Stimulated activated CD8-positive, alpha-beta memory T cell treated with anti-CD3 and anti-CD28 coated beads, Interleukin-2, amount 100 ng/mL, for 1 hour (primary cell): ENCODE results near the gene MAP3K14.
A peak's percentile ranks its signal among the peaks of the same experiment; 100 is the strongest.

Source experiments
- DNase-seq, 2 donors: peaks; one replicate each; pipeline ENCODE4 v3.0.0-alpha.2; 2020; ENCODE audit warnings: low read depth in 2 of 2

The MAP3K14 gene

DNA sequence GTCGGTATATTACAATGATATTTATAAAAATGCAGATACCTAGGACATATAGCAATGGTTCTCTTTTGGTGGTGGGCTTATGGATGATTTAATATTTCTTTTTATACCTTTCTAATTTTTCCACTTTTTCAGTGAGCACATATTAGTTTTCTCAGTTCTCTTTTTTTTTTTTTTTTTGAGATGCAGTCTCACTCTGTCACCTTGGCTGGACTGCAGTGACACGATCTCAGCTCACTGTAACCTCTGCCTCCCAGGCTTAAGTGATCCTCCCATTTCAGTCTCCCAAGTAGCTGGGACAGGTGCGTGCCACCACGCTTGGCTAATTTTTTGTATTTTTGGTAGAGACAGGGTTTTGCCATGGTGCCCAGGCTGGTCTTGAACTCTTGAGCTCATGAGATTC is 15.1 kb downstream of the MAP3K14 start:
- no peak for DNase-seq

DNA sequence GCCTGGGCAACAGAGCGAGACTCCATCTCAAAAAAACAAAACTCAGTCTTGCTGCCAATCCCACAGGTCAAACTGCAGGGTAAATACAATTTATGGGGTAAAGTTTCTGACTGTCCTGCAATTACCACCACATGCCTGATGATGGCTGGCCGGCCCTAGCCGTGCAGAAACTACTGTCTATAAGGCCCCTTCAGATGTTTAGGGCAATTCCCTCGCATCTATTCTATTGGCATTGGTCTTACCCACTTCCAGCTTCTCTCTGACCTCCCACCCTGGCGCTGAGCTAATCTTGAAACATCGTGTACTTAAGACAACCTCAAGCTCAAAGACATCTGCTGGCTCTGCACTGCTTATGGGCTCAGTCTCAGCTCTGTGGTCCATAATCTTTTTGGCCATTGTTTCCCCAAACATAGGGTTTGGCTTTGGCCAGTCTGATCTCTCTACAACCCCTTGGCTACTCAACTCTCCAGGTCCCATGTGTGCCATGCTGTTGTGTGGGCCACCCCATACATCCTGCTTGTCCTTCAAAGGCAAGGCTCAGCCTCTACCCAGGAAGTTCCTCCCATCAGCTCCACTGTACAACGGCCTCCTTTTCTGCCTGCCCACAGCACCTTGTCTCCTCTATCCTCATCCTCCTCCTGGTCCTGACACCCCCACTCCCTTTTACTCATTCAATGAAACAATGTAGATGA is 16.6 kb downstream of the MAP3K14 start:
- no peak for DNase-seq

DNA sequence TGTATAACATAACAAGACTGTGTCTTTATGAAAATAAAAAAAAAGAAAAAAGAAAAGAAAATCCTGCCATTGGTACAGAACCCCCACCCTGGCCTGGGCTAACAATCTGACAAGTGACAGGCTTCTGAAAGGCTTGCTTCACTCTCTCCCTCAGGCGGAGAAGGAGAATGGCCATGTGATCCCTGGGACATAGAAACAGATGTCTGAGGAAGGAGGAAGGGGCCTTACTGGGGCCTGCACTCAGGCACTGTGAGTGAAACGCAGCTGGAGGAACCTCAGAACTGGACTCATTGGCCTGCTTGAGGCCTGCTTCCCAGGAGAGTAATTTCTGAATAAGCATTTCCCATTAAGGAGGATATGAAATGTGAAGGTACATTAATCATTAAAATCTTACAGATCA is 17.5 kb downstream of the MAP3K14 start:
- DNase-seq: no peak

DNA sequence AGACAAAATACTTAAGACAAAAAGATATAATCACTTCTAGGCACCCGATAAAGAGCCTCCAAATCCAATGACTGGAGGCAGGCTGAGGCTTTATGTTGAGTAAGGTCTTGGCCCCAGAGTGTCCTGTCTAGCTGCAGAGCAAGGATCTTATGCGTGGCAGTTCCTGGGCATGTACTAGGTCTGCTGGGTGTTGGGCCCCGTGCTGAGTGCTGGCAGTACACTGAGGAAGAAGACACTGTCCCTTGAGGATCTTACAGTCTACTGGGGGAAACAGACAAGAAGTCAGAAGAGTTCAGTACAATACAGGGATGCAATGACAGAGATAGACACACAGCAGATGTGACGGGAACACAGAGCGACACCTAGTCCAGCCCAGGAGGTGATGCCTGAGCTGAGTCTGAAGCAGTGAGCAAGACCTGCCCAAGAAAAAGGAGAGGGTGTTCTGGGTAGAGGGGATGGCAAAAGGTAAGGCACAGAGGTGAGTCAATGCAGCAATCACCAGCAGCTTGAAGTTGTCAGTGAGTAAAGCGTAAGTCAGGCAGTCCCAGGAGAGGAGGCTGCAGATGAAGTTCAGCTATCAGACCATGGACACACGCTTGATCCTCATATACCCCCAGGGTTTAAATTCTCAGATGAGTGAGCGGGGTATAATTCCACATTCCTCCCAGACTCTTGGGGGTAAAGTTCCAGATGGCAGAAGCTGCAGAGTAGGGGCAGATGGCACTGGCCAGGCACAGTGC is 18.1 kb downstream of the MAP3K14 start:
- no peak for DNase-seq

DNA sequence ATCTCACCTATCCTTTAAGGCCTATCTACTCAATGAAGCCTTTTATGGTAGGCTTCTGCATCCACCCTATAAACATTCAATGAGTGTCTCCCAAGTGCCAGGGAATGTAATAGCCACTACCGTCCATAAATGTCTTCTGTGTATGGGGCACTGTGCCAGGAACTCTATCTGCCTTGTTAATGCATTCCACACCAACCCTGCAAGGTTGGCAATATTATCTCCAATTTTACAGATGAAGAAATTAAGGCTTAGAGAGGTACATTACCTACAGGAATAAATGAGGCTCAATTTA is 20.0 kb downstream of the MAP3K14 start:
- DNase-seq: no peak

DNA sequence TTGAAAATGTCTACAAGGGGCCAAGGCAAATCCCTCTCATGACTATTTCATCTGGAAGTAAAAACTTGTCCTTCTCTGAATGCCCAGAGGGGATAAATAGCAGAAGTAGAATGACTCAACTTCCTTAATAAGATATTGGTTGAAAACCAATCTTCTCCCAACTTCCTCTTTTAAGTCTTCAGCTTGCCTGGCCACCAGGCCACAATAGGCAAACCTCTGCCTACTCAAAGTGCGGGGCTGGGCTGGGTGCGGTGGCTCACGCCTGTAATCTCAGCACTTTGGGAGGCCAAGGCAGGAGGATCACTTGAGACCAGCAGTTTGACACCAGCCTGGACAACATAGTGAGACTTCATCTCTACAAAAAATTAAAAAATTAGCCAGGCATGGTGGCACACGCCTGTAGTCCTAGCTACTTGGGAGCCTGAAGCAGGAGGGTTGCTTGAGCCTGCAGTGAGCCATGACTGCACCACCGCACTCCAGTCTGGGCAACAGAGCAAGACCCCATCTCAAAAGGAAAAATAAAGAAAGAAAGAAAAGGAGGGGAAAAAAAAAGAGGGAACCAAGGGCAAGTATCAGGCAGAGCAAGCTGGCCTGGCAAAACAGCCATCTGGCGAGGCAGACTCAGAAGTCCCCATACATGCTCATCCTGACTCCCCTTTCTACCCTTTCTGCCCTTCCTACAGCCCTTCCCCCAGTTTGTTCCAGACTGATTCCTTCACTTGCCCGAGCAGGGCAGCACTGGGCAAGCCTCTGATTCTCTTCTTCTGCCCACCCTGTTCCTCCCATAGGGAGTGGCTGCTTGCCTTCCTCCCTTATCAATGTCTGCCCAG is 20.6 kb downstream of the MAP3K14 start:
- DNase-seq: no peak

DNA sequence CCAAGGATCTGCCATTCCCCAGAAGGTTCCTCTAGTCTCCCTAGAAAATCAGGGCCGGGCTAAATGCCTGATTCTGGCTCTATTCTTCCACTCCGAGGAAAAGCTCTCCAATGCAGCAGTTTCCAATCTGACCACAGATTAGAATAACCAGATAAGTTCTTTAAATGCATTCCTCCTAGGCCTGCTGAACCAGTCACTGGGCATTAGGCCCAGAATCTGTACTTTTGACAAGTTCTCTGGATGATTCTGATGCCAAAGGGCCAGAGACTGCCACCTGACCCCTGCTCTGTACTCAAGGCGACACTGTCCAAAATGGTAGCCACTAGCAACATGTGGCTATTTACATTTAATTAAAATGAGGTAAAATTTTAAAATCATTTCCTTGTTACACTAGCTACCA is 22.3 kb downstream of the MAP3K14 start:
- DNase-seq: no peak

DNA sequence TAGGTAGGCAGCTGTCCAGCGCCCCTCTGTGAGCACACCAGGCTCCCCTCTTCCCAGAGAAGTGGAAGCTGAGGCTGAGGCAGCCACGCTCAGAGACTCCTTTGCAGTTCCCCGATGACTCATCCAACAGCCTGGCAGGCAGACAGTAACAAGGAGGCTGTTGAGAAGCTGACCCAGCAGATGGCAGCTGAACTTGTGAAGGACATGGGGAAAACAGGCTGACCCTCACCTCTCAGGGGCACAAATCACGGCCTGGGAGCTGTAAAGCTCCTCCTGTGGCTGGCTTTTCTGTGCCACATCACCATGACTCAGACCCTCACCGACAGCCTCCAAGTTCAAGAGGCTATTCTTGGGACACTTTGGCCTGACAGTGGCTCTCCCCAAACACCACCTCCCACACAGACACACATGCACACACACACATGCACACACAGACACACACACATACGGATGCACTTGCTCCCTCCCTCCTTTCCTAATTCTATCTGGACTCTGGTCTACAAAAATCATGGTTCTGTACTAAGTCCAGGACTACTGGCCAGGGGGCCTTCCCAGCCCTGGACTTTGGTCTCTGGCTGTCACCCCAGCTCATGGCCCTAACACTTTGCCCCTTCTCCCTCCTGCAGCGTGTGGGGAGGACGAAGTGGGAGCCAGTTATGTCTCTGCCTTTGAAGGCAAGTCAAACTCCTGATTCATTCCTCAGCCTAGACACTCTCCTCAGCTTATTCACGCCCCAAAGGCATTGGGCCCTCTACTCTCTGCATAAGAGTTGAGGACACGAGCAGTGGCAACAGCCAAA is 23.2 kb downstream of the MAP3K14 start:
- no peak for DNase-seq

DNA sequence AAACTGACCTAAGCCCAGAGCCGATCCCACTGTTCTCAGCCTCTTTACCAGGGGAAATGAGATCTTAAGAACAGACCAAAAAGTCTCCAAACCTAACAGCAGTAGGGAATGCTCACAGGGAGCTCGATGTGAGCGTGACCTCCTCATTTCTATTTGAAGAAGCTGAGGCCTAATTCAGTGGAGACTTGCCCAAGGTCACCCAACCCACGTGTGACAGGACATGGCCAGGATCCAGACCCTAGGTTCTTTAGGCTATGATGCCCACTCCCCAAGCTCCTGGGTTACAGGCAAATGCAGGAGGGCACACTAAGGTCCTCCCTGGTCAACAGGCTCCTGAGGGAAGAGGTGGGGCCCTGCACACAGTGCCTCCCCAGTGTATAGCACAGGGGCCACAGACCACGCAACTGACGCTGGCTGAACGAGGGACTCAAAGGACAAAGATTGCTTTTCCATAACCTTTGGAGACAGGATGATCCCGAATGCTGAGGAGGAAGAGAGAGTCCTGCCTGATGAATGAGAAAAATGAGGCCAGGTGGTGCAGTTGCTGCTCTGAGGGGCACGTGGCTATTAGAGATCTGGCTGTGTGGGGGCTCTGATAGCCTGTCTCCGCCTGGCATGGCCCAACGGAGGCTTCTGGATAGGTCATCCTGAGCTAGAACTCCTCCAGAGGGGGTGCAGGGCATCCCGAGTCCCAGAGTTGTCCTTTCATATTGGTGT is 24.0 kb downstream of the MAP3K14 start:
- DNase-seq: no peak

DNA sequence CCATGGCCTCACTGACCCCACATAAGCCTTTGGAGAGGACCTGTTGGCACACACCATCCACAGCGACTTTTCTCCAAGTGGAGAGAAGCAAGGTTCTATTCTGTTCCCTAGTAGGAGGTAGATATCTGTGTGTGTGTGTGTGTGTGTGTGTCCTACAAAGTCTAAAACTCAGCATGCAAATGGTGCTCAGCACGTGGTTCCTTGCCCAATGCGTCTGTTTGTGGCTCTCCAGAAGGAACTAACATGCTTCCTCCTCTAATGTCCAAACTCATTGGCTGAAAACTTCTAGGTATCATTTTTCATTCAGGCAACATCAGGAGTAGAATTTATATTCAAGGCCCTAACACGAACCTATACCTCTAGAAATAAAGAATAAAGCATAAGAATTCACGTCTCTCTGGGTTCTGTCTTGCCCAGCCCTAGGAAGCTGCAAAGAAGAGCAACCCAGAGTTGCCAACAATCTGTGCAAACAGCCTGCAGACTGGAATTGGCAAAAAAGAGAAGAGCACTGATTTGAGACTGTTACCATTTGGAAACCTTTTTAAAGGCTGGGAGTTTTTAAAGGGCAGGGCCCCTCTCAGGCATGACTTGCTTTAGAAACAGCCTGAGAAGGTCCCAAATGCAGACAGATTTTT is 25.5 kb downstream of the MAP3K14 start:
- no peak for DNase-seq

DNA sequence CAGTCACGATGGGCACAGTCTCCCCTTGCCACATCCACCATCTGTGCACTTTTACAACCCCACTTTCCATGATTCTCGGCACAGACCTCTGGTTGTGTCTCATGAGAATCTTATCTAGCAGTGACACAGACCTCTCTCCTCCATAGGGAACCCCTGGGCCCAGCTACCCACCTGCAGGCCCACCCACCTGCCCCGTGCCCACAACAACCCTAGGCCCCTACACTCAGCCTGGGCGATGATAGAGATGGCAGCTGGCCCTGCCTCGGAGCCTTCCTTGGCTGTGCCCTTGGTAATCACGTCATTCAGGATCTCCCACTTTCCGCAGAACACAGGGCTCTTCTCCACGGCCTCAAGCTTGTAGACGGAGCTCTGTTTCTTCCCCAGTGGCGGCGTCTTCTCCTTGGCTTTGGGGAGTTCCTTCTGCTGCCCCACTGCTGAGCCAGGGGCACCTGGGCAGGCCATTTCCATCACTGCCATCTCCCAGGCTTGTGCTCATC is 26.5 kb downstream of the MAP3K14 start:
- DNase-seq: no peak

DNA sequence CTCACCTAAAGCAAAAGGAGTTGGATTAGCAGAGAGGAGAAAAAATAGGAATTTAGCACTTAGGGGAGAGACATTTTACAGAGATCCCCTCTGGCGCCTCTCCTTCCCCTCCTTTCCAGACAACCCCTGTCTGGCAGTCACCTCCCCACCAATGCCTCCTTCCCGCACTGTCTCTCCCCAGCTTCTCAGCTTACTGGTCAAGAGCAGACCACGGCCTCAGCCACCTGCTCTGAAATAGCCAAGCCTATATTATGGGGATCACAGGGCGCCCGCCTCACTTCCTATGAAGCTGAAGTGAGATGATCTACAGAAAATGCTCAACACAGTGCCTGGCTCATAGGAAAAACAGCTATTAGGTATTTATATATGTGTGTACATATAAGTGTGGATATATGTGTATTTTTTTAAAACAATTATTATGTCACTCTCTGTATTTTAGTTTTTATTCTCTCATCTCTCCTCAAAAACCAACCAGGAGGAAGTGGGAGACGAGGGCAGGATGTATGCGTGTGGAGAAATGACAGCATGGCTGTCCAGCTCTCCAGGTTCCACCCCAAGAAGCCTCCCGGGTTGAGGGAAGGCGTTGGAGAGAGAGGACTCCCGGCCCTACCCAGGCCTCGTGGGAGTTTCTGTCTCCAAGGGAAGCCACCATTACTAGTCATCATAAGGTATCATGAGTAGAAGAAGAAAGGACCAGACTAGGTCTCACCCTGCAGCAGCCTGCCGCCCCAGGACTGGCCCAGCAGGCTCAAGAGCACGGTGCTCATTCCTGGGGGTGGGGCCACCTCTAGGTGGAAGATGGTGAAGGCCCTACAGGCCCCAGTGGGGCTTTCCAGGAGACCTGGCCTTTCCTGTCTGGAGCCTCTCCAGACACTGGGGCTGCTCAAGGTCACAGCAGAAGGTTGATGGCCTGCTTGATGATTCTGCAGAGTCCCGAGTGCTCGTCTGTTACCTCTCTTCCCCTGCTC is 27.2 kb downstream of the MAP3K14 start:
- DNase-seq: no peak

DNA sequence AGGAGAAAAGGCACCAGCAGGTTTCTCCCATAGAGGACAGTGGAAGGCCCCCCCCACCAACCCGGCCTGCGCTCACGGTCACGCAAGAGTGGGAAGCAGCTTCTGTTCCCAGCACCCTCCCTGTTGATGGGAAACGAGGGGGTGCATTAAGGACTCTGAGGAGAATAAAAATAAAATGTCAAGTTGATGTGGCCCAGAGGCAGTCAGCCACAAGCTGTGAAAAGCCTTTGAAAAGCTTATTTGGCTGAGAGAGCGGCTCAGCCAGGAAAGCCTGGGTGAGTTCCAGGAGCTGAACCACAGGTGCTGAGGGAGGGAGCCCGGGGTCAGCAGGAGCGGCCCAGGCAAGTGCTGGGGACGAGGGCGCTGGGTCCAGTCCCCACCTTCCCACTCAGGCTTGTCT is 28.0 kb downstream of the MAP3K14 start:
- DNase-seq: no peak

DNA sequence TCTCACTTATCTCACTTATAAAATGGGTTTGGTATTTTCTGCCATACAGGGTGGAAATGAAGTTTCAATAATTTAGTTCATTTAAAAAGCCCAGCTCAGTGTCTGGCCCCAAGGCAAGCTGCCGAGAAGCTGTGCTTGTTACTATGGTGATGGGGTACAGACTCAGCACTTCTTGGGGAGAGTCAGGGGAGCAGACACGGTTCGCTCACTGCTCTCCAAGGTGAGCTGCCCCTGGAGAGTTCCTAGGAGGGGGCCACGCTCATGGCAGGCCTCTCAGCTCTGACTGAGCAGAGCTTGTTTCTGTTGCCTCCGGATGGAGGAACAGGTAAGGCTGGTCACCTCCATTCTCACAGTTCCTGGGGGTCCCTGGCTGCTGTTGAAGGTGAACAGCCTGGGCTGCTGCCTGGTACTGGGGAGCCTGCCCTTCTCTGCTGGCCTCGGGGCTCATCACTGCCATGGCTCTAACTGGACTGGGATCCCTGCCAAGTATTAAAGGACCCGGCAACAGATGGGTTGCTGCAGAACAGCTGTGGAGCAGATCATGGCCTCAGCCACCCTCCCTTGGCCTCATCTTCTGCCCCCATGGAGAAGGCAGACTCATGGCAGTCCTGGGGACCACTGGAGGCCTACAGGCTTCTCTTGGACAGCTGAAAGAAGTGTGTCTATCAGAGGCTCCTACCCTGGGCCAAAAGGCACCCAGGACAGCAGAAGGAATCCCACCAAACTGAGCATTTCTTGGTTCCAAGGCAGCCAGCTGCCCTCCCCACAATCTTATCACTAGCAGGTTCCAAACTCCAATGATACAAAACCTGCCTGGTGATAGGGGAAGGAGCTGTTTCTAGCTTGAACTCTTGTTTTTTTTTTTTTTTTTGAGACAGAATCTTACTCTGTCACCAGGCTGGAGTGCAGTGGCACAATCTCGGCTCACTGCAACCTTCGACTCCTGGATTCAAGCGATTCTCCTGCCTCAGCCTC is 29.0 kb downstream of the MAP3K14 start:
- DNase-seq: no peak

DNA sequence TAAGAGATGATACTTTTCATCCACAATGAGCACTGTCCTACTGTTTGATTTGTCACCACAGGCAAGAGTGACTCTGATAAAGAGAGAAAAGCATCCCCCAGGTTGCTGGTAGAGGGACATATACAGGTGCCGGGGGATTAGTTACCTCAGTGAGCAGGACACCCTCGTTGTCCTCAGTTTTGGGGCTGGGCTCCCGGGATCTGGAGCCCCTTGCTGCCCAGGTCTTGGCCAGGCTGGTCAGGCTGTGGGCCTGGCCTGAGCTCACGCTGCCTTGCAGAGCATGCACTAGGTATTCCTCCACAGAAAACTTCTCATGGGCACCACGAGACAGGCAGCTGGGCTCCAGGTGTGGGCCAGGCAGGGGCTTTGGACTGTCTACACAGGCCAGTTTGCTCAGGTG is 30.5 kb downstream of the MAP3K14 start:
- DNase-seq: no peak

DNA sequence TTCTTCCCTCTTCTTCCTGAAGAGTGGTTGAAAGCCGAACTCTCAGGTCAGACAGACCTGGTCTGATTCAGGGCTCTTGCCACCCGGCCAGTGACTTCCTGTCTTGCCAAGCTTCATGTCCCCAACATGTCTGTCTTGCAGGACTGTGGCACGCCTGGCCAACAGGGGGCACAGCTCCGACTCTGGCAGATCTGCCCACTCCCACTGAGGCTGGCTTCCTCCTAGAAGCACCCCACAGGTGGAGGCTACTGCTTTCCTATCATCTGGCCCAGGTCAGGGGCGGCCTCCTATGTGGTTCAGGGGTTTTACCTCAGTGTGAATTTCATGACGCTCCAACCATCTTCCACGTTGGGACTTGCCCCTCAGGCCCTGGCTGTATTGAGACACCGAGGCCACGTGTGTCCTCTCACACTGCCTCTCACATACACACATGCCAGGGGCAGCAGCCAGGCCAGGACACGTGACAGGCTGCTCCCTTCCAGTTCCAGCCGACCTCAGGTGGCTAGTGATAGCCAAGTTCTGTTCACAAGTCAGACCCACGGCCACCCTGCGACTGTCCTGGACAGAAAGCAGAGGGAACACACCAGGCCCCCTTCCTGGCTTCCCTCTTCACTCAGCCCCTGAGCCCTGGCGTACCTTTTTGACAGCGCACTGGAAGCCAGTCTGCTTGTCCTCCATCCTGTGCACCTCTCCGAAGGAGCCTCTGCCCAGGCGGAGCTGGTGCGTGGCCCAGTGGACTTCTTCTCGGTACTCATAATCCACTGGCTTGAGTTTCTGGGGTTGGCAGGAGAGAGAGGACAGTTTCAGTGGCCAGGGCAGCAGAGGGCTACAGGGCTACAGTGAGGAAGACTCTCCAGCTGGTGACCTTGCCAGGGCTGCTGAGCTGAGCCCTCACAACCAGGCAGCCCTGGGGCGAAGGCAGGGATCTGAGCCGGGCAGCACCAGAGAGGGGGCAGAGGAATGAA is 32.4 kb downstream of the MAP3K14 start:
- DNase-seq: peak in 1 of 2 donors; percentile 17

DNA sequence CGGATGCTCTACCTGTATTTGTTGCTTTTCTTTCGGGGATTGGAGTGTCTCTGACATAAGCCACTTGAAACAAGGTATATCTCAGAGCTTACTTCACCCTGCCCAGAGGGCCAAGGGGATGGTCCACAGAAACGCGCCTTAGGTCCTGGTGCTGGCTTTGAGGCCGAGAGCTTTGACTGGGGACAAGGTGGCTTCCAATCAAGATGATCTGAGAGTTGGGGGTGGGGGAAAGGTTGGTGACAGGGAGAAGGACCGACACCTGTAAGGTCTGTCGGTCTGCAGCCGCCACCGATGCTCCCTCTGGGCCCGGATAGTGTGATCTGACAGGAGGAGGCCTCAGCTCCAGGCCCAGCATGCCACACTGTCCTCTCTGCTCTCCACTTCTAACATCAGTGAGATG is 33.1 kb downstream of the MAP3K14 start:
- DNase-seq: no peak
